DOHH2 (cell line): ENCODE results near the gene RBMS3.

ENCODE experiments used
- H3F3A ChIP-seq: fragments of 200-600 bp; sonication (generic), shearing (Covaris generic); 2 replicates; pipeline ENCODE4 v1.6.0; 2016; ENCODE audit warnings: antibody characterized with exemption, mild to moderate bottlenecking; ENCODE audit not compliant: control insufficient read depth, insufficient read depth
- H3K27ac ChIP-seq: fragments of 200-600 bp; sonication (generic); 2 replicates; pipeline ENCODE4 v1.5.1; 2014; ENCODE audit warnings: low read depth, mild to moderate bottlenecking, low read length, moderate library complexity
- H3K27me3 ChIP-seq: fragments of 200-600 bp; sonication (generic); 2 replicates; pipeline ENCODE4 v1.6.1; 2014; ENCODE audit warnings: mild to moderate bottlenecking, low read length, mixed read lengths; ENCODE audit not compliant: control insufficient read depth
- H3K36me3 ChIP-seq: fragments of 200-600 bp; sonication (generic); 2 replicates; pipeline ENCODE4 v1.6.1; 2014; ENCODE audit warnings: mild to moderate bottlenecking, low read length, moderate library complexity, mixed read lengths; ENCODE audit not compliant: control insufficient read depth
- H3K4me1 ChIP-seq: fragments of 200-600 bp; sonication (generic); 2 replicates; pipeline ENCODE4 v1.6.1; 2014; ENCODE audit warnings: mild to moderate bottlenecking, low read length, mixed read lengths; ENCODE audit not compliant: control insufficient read depth
- H3K4me2 ChIP-seq: fragments of 200-600 bp; sonication (generic); 2 replicates; pipeline ENCODE4 v1.6.0; 2014; ENCODE audit warnings: mild to moderate bottlenecking, low read length, moderate library complexity
- H3K4me3 ChIP-seq: fragments of 200-600 bp; sonication (generic); 2 replicates; pipeline ENCODE4 v1.5.1; 2014; ENCODE audit warnings: mild to moderate bottlenecking, low read length, mixed read lengths
- H3K79me2 ChIP-seq: fragments of 200-600 bp; sonication (generic); 2 replicates; pipeline ENCODE4 v1.6.1; 2014; ENCODE audit warnings: mild to moderate bottlenecking, low read length, mixed read lengths; ENCODE audit not compliant: control insufficient read depth
- H3K9me2 ChIP-seq: fragments of 200-600 bp; sonication (generic); replicated peaks from 2 replicates; pipeline ENCODE4 v1.6.1; 2014; ENCODE audit warnings: mild to moderate bottlenecking, low read length, mixed read lengths; ENCODE audit not compliant: control insufficient read depth
- H3K9me3 ChIP-seq: fragments of 200-600 bp; sonication (generic); 2 replicates; pipeline ENCODE4 v1.6.1; 2014; ENCODE audit warnings: antibody characterized with exemption, low read length, mixed read lengths; ENCODE audit not compliant: control insufficient read depth, insufficient read depth
- H4K20me1 ChIP-seq: fragments of 200-600 bp; sonication (generic); 2 replicates; pipeline ENCODE4 v1.6.0; 2014; ENCODE audit warnings: low read depth, mild to moderate bottlenecking, antibody characterized with exemption, low read length, moderate library complexity; ENCODE audit not compliant: control insufficient read depth, insufficient read depth
- CTCF ChIP-seq: fragments of 200-600 bp; sonication (generic); IDR thresholded peaks from one replicate; pipeline ENCODE4 v1.5.1; 2014; ENCODE audit warnings: antibody characterized with exemption, mild to moderate bottlenecking, low read depth, low read length; ENCODE audit not compliant: poor library complexity, severe bottlenecking
- EZH2phosphoT487 ChIP-seq: fragments of 200-600 bp; sonication (generic); IDR thresholded peaks from 2 replicates; pipeline ENCODE4 v1.6.1; 2017; ENCODE audit warnings: borderline replicate concordance, mild to moderate bottlenecking, antibody characterized with exemption, low read length, moderate library complexity, mixed read lengths

Gene RBMS3

GRCh38 chr3:29745232-29745870, 464.5 kb downstream of the RBMS3 start:
- Histone ChIP-seq H3K4me3 (no peak overlapping the region), H3K4me1 (peaks cover 3% of the 10 kb centered on the region; the same call in 1 of the 2 replicates), H3K9me2 (no peaks in the 10 kb centered on the region), H3K4me2 (no peak overlapping the region), H3K27ac (no peak overlapping the region), H4K20me1 (no peaks in the 10 kb centered on the region), H3K79me2 (no peaks in the 10 kb centered on the region), H3K9me3 (no peaks in the 10 kb centered on the region), H3K36me3 (no peaks in the 10 kb centered on the region), H3F3A (no peaks in the 10 kb centered on the region), H3K27me3 (no peaks in the 10 kb centered on the region)
- TF ChIP-seq EZH2phosphoT487 (no peak), CTCF (no peak)

GRCh38 chr3:29746163-29746760, 465.4 kb downstream of the RBMS3 start:
- H3K9me2 ChIP-seq = no peaks in the 10 kb centered on the region
- H3K9me3 ChIP-seq = no peaks in the 10 kb centered on the region
- H3K79me2 ChIP-seq = no peaks in the 10 kb centered on the region
- no peak overlapping the region for H3K4me3 ChIP-seq
- H3K4me2 ChIP-seq = no peak overlapping the region
- TF ChIP-seq CTCF = no peak
- no peak for TF ChIP-seq EZH2phosphoT487
- H3F3A ChIP-seq = no peaks in the 10 kb centered on the region
- H3K27me3 ChIP-seq = no peaks in the 10 kb centered on the region
- H4K20me1 ChIP-seq = no peaks in the 10 kb centered on the region
- peaks cover 3% of the 10 kb centered on the region; the same call in 1 of the 2 replicates for H3K4me1 ChIP-seq
- H3K27ac ChIP-seq = no peak overlapping the region
- H3K36me3 ChIP-seq = no peaks in the 10 kb centered on the region

- TF ChIP-seq CTCF = no peak
- no peak for TF ChIP-seq EZH2phosphoT487
- Histone ChIP-seq H3K36me3 (no peaks in the 10 kb centered on the region), H3K4me1 (peaks cover 3% of the 10 kb centered on the region; the same call in 1 of the 2 replicates)
Observed at GRCh38 chr3:29747991-29748390, 467.1 kb downstream of the RBMS3 start.

More at GRCh38 chr3:29747991-29748390, 467.1 kb downstream of the RBMS3 start:
- no peak overlapping the region for H3K4me3 ChIP-seq
- no peak overlapping the region for H3K4me2 ChIP-seq
- H4K20me1 ChIP-seq = no peaks in the 10 kb centered on the region
- H3F3A ChIP-seq = no peaks in the 10 kb centered on the region
- H3K27ac ChIP-seq = no peak overlapping the region
- H3K9me2 ChIP-seq = no peaks in the 10 kb centered on the region
- no peaks in the 10 kb centered on the region for H3K27me3 ChIP-seq
- H3K79me2 ChIP-seq = no peaks in the 10 kb centered on the region
- H3K9me3 ChIP-seq = no peaks in the 10 kb centered on the region
